H9 (cell line): ENCODE data around the gene ATP1B2. TPM values are rescaled to one million over a fixed set of nuclear protein-coding genes. Genes with fewer than 3 reads are reported as not detected.

ENCODE experiments used
- DNase-seq: peaks from one replicate; pipeline ENCODE4 v3.0.0-alpha.2; 2017
- H2AFZ ChIP-seq: one replicate; pipeline ENCODE4 v1.6.1; 2013; ENCODE audit warnings: mild to moderate bottlenecking, low read length, control low read depth, moderate library complexity
- H2AK5ac ChIP-seq: 2 replicates; pipeline ENCODE4 v1.6.1; 2013; ENCODE audit warnings: low read length, control low read depth, mixed read lengths; ENCODE audit not compliant: insufficient read length
- H2BK120ac ChIP-seq: one replicate; pipeline ENCODE4 v1.6.1; 2013; ENCODE audit warnings: low read depth, mild to moderate bottlenecking, low read length, control low read depth, inconsistent platforms; ENCODE audit not compliant: poor library complexity, severe bottlenecking
- H2BK12ac ChIP-seq: 2 replicates; pipeline ENCODE4 v1.6.1; 2013; ENCODE audit warnings: low read length, control low read depth, mixed read lengths, low read depth; ENCODE audit not compliant: insufficient read length
- H2BK15ac ChIP-seq: 2 replicates; pipeline ENCODE4 v1.6.1; 2013; ENCODE audit warnings: low read depth, low read length, control low read depth
- H2BK20ac ChIP-seq: one replicate; pipeline ENCODE4 v1.6.1; 2013; ENCODE audit warnings: low read depth, mild to moderate bottlenecking, low read length, control low read depth, inconsistent platforms; ENCODE audit not compliant: poor library complexity, severe bottlenecking
- H2BK5ac ChIP-seq: 2 replicates; pipeline ENCODE4 v1.6.1; 2013; ENCODE audit warnings: low read length, control low read depth, mixed read lengths; ENCODE audit not compliant: insufficient read length
- H3K14ac ChIP-seq: 2 replicates; pipeline ENCODE4 v1.6.1; 2013; ENCODE audit warnings: low read length, control low read depth; ENCODE audit not compliant: insufficient read depth
- H3K18ac ChIP-seq: 2 replicates; pipeline ENCODE4 v1.6.1; 2013; ENCODE audit warnings: low read depth, mild to moderate bottlenecking, mixed read lengths, low read length, control low read depth; ENCODE audit not compliant: insufficient read length
- H3K23ac ChIP-seq: 2 replicates; pipeline ENCODE4 v1.6.1; 2013; ENCODE audit warnings: low read length, control low read depth, mixed read lengths, low read depth; ENCODE audit not compliant: insufficient read length
- H3K23me2 ChIP-seq: 2 replicates; pipeline ENCODE4 v1.6.1; 2013; ENCODE audit warnings: low read depth, mild to moderate bottlenecking, mixed read lengths, low read length, control low read depth; ENCODE audit not compliant: insufficient read length, poor library complexity, severe bottlenecking
- H3K27ac ChIP-seq: 2 replicates; pipeline ENCODE4 v1.5.1; 2013; ENCODE audit warnings: low read length, control low read depth, mixed read lengths, low read depth; ENCODE audit not compliant: insufficient read length
- H3K27me3 ChIP-seq: 2 replicates; pipeline ENCODE4 v1.6.1; 2013; ENCODE audit warnings: low read length, control low read depth, inconsistent platforms; ENCODE audit not compliant: insufficient read depth
- H3K4ac ChIP-seq: 2 replicates; pipeline ENCODE4 v1.6.1; 2013; ENCODE audit warnings: low read depth, mild to moderate bottlenecking, control low read depth, inconsistent platforms, low read length, moderate library complexity
- H3K4me1 ChIP-seq: 2 replicates; pipeline ENCODE4 v1.6.1; 2013; ENCODE audit warnings: low read length, control low read depth, inconsistent platforms; ENCODE audit not compliant: insufficient read depth
- H3K4me2 ChIP-seq: 2 replicates; pipeline ENCODE4 v1.6.1; 2013; ENCODE audit warnings: low read length, control low read depth, mixed read lengths; ENCODE audit not compliant: insufficient read length, insufficient read depth
- H3K56ac ChIP-seq: 2 replicates; pipeline ENCODE4 v1.6.1; 2013; ENCODE audit warnings: low read depth, mild to moderate bottlenecking, mixed read lengths, low read length, control low read depth; ENCODE audit not compliant: insufficient read length
- H3K79me1 ChIP-seq: 2 replicates; pipeline ENCODE4 v1.6.1; 2013; ENCODE audit warnings: low read depth, mild to moderate bottlenecking, moderate library complexity, low read length, control low read depth, inconsistent platforms; ENCODE audit not compliant: insufficient read depth, poor library complexity, severe bottlenecking
- H3K79me2 ChIP-seq: 2 replicates; pipeline ENCODE4 v1.6.1; 2013; ENCODE audit warnings: low read length, control low read depth, inconsistent platforms; ENCODE audit not compliant: insufficient read depth
- H3K9ac ChIP-seq: 2 replicates; pipeline ENCODE4 v1.6.1; 2013; ENCODE audit warnings: low read length, control low read depth, mixed read lengths; ENCODE audit not compliant: insufficient read length; ENCODE audit errors: extremely low read depth
- H3K9me3 ChIP-seq: one replicate; pipeline ENCODE4 v1.6.1; 2013; ENCODE audit warnings: low read depth, low read length, inconsistent platforms; ENCODE audit not compliant: control insufficient read depth
- H3T11ph ChIP-seq: one replicate; pipeline ENCODE4 v1.6.1; 2013; ENCODE audit warnings: mild to moderate bottlenecking, low read length, control low read depth, inconsistent platforms
- H4K20me1 ChIP-seq: one replicate; pipeline ENCODE4 v1.6.1; 2013; ENCODE audit not compliant: control insufficient read depth, insufficient read length, insufficient read depth
- H4K5ac ChIP-seq: 2 replicates; pipeline ENCODE4 v1.6.1; 2013; ENCODE audit warnings: low read depth, mild to moderate bottlenecking, mixed read lengths, low read length, control low read depth; ENCODE audit not compliant: insufficient read length
- H4K8ac ChIP-seq: replicated peaks from 2 replicates; pipeline ENCODE4 v1.6.1; 2013; ENCODE audit warnings: low read length, control low read depth, mixed read lengths, low read depth; ENCODE audit not compliant: insufficient read length
- H4K91ac ChIP-seq: 2 replicates; pipeline ENCODE4 v1.6.1; 2013; ENCODE audit warnings: low read depth, mild to moderate bottlenecking, moderate library complexity, mixed read lengths, low read length, control low read depth; ENCODE audit not compliant: insufficient read length
- H3K27ac Mint-ChIP-seq, 3 experiments: 2 replicates in 2 of 3; 3 replicates in 1 of 3; pipeline ENCODE4 v1.8.0; 2020 to 2021; ENCODE audit warnings: mixed read lengths in 3 of 3, mild to moderate bottlenecking in 1 of 3, moderate library complexity in 1 of 3
- H3K27me3 Mint-ChIP-seq: 2 replicates; pipeline ENCODE4 v1.8.0; 2021; ENCODE audit warnings: low read depth, mild to moderate bottlenecking, moderate library complexity, mixed read lengths
- H3K36me3 Mint-ChIP-seq, 3 experiments: 2 replicates in 2 of 3; 3 replicates in 1 of 3; pipeline ENCODE4 v1.8.0; 2020 to 2021; ENCODE audit warnings: low read depth in 3 of 3, mixed read lengths in 3 of 3; ENCODE audit not compliant: insufficient read depth in 1 of 3
- H3K4me1 Mint-ChIP-seq, 2 experiments: 2 replicates each; pipeline ENCODE4 v1.8.0; 2020; ENCODE audit warnings: mixed read lengths in 2 of 2
- H3K4me3 Mint-ChIP-seq, 2 experiments: 2 replicates in 1 of 2; 3 replicates in 1 of 2; pipeline ENCODE4 v1.8.0; 2020 to 2021; ENCODE audit warnings: mild to moderate bottlenecking in 2 of 2, mixed read lengths in 2 of 2, moderate library complexity in 1 of 2
- H3K9me3 Mint-ChIP-seq, 2 experiments: 2 replicates in 1 of 2; 3 replicates in 1 of 2; pipeline ENCODE4 v1.8.0; 2020; ENCODE audit warnings: mild to moderate bottlenecking in 2 of 2, mixed read lengths in 2 of 2, moderate library complexity in 1 of 2
- WGBS: extraction: QIAGEN DNeasy Blood & Tissue Kit; methylation state at CpG from one replicate; pipeline ENCODE4 v1.1.7; 2013; ENCODE audit warnings: missing lambda C conversion rate, low lambda C conversion rate, mixed read lengths; ENCODE audit not compliant: insufficient read length; ENCODE audit errors: extremely low coverage; 5-methylcytosine and 5-hydroxymethylcytosine counted together
- total RNA-seq: library from RNA; stranded (reverse); gene quantifications from 2 replicates; pipeline ENCODE4 v1.2.1, GENCODE V29; 2021
- TF ChIP-seq, protein P1 (sequence below): fragments of 200-600 bp; sonication (generic); conservative IDR thresholded peaks from 3 replicates; pipeline ENCODE4 v1.8.0; 2021; ENCODE audit warnings: antibody characterized with exemption, mild to moderate bottlenecking

ATP1B2 gene
- total RNA-seq, 1 experiment from 2014 or later: 16.2 TPM

GRCh38 chr17:7652388-7653356 is 1.9 kb downstream of the ATP1B2 start:
- no CpG with 5 or more reads among the region's 12 CpGs for WGBS
- peak overlapping the region; percentile 69 to 91 for H3K4me3 Mint-ChIP-seq
- no peaks in the 10 kb centered on the region for H3K79me2 ChIP-seq

More at GRCh38 chr17:7652388-7653356, 1.9 kb downstream of the ATP1B2 start:
- Histone ChIP-seq H4K20me1 (no peaks in the 10 kb centered on the region), H2AK5ac (no peak overlapping the region), H4K5ac (no peak overlapping the region), H2BK5ac (no peak overlapping the region), H3K9me3 (no peaks in the 10 kb centered on the region), H3K4ac (no peak overlapping the region), H3K27ac (no peak overlapping the region), H4K91ac (no peak overlapping the region), H3K4me1 (peaks cover 3% of the 10 kb centered on the region; the same call in 1 of the 2 replicates), H2BK120ac (no peak overlapping the region), H3T11ph (no peak overlapping the region), H4K8ac (no peak overlapping the region), H3K14ac (no peak overlapping the region), H3K79me1 (no peaks in the 10 kb centered on the region), H3K27me3 (peaks cover 5% of the 10 kb centered on the region), H3K18ac (no peak overlapping the region), H3K4me2 (peak overlapping the region; percentile 82), H2BK20ac (no peak overlapping the region), H2BK15ac (no peak overlapping the region), H2BK12ac (no peak overlapping the region), H3K9ac (no peak overlapping the region), H2AFZ (no peak overlapping the region), H3K23ac (no peak overlapping the region), H3K23me2 (peaks cover 20% of the 10 kb centered on the region), H3K56ac (no peak overlapping the region)
- Mint-ChIP-seq H3K9me3 (peaks cover 0 to 3% of the 10 kb centered on the region in 2 experiments; a peak in 1 of 5 replicates), H3K36me3 (peaks cover 7 to 29% (median 10%) of the 10 kb centered on the region in 3 experiments; a peak in 6 of 7 replicates), H3K4me1 (peaks cover 38 to 56% of the 10 kb centered on the region in 2 experiments), H3K27me3 (peaks cover 63% of the 10 kb centered on the region), H3K27ac (no peak overlapping the region)
- TF ChIP-seq, protein P1, sequence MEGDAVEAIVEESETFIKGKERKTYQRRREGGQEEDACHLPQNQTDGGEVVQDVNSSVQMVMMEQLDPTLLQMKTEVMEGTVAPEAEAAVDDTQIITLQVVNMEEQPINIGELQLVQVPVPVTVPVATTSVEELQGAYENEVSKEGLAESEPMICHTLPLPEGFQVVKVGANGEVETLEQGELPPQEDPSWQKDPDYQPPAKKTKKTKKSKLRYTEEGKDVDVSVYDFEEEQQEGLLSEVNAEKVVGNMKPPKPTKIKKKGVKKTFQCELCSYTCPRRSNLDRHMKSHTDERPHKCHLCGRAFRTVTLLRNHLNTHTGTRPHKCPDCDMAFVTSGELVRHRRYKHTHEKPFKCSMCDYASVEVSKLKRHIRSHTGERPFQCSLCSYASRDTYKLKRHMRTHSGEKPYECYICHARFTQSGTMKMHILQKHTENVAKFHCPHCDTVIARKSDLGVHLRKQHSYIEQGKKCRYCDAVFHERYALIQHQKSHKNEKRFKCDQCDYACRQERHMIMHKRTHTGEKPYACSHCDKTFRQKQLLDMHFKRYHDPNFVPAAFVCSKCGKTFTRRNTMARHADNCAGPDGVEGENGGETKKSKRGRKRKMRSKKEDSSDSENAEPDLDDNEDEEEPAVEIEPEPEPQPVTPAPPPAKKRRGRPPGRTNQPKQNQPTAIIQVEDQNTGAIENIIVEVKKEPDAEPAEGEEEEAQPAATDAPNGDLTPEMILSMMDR: no peak
- DNase-seq: no peak
